ENCODE data around the gene TAF4.

DNA sequence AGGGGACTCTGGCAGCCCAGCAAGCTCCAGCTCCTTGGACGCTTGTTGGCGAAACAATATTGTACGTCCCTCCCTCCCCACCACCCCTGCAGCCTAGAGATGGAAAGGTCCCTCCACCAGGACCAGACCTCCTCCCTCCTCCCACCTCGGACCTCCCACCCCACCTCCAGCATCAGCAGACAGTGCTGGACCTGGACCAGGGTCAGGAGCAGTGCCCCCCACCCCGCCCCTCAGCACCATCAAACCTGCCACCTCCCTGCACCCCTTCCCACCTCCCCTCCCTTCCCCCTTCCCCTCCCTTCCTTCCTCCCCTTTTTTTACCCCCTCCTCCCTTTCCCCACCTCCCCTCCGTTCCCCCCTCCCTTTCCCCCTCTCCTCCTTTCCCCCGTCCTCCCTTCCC lies 98.4 kb downstream of the TAF4 start:
- TF ChIP-seq, protein P1, sequence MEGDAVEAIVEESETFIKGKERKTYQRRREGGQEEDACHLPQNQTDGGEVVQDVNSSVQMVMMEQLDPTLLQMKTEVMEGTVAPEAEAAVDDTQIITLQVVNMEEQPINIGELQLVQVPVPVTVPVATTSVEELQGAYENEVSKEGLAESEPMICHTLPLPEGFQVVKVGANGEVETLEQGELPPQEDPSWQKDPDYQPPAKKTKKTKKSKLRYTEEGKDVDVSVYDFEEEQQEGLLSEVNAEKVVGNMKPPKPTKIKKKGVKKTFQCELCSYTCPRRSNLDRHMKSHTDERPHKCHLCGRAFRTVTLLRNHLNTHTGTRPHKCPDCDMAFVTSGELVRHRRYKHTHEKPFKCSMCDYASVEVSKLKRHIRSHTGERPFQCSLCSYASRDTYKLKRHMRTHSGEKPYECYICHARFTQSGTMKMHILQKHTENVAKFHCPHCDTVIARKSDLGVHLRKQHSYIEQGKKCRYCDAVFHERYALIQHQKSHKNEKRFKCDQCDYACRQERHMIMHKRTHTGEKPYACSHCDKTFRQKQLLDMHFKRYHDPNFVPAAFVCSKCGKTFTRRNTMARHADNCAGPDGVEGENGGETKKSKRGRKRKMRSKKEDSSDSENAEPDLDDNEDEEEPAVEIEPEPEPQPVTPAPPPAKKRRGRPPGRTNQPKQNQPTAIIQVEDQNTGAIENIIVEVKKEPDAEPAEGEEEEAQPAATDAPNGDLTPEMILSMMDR (IDR thresholded peaks at IDR 0.05), result no peak
- no peak for TF ChIP-seq POLR2A (IDR thresholded peaks at IDR 0.05)

Data from Peyer's patch (tissue), 4 donors.